K562 (cell line): ENCODE data around the gene HOXD1. TPM values are rescaled to one million over a fixed set of nuclear protein-coding genes. Genes with fewer than 3 reads are reported as not detected.

Source experiments
- ATAC-seq: fragments of 200-7000 bp; cut with Tn5 transposase; 3 replicates; pipeline ENCODE4 v1.9.1; 2020; ENCODE audit warnings: moderate library complexity
- BruUV-seq: library from RNA; stranded (reverse); fragments of 400-500 nt; replicated peaks from 2 replicates; lab custom pipeline; 2021; lab: Mats Ljungman, UMichigan
- CTCF ChIA-PET: fragments of 300-600 bp; formaldehyde crosslinking; extraction: SDS; loops from one replicate; lab custom pipeline; 2021; ENCODE audit warnings: low intra/inter-chr PET ratio; lab: Yijun Ruan, JAX
- POLR2A ChIA-PET: fragments of 300-600, 350-650 bp; sonication (Branson Sonifier 250); formaldehyde crosslinking; extraction: SDS; loops from one replicate; lab custom pipeline; 2021; ENCODE audit warnings: antibody characterized with exemption, inconsistent platforms; lab: Yijun Ruan, JAX
- DNase-seq, 4 experiments: peaks; one replicate each; pipeline versions ENCODE4 v3.0.0 to v3.0.0-alpha.2; 2011 to 2018; ENCODE audit warnings: low spot score in 3 of 4, mixed read lengths in 3 of 4; ENCODE audit errors: extremely low read depth in 1 of 4
- FAIRE-seq: peaks from 2 replicates; lab custom pipeline; 2011; peaks lifted over from hg19 to GRCh38; lab: Jason Lieb, UNC
- H2AFZ ChIP-seq: 2 replicates; pipeline ENCODE4 v1.6.0; 2011; ENCODE audit warnings: low read depth, low read length, control low read depth, inconsistent platforms
- H3K27ac ChIP-seq: fragments of 200-600 bp; 3 replicates; pipeline ENCODE4 v1.8.0; 2011; ENCODE audit warnings: low read depth, mild to moderate bottlenecking, control low read depth, inconsistent platforms, low read length, moderate library complexity, mixed read lengths; ENCODE audit errors: extremely low read depth
- H3K27me3 ChIP-seq, 2 experiments: fragments of 300-600 bp in 1 of 2; 2 replicates in 1 of 2; 3 replicates in 1 of 2; pipeline versions ENCODE4 v1.6.0 to v1.8.0; 2011; ENCODE audit warnings: inconsistent platforms in 2 of 2, low read length in 2 of 2, mild to moderate bottlenecking in 1 of 2, mixed read lengths in 1 of 2, moderate library complexity in 1 of 2; ENCODE audit not compliant: control insufficient read depth in 2 of 2, insufficient read depth in 2 of 2
- H3K36me3 ChIP-seq: fragments of 300-600 bp; 3 replicates; pipeline ENCODE4 v1.8.0; 2011; ENCODE audit warnings: mild to moderate bottlenecking, low read length, inconsistent platforms; ENCODE audit not compliant: control insufficient read depth, insufficient read depth
- H3K4me1 ChIP-seq, 2 experiments: fragments of 200-600 bp in 1 of 2; replicated peaks in 1 of 2; 2 replicates in 1 of 2; 3 replicates in 1 of 2; pipeline versions ENCODE4 v1.5.1 to v1.8.0; 2011; ENCODE audit warnings: inconsistent platforms in 2 of 2, low read length in 2 of 2, mild to moderate bottlenecking in 1 of 2, mixed read lengths in 1 of 2, moderate library complexity in 1 of 2; ENCODE audit not compliant: control insufficient read depth in 2 of 2, insufficient read depth in 2 of 2
- H3K4me2 ChIP-seq: 2 replicates; pipeline ENCODE4 v1.6.1; 2011; ENCODE audit warnings: low read length, control low read depth, inconsistent platforms, mixed read lengths; ENCODE audit not compliant: insufficient read depth
- H3K4me3 ChIP-seq: fragments of 200-600 bp; sonication (generic), shearing (Covaris generic); 2 replicates; pipeline ENCODE4 v1.5.1; 2016; ENCODE audit warnings: control low read depth, inconsistent platforms
- H3K79me2 ChIP-seq: fragments of 200-600 bp; 3 replicates; pipeline ENCODE4 v1.8.0; 2011; ENCODE audit warnings: low read length, inconsistent platforms; ENCODE audit not compliant: control insufficient read depth, insufficient read depth
- H3K9ac ChIP-seq, 2 experiments: 2 replicates each; pipeline versions ENCODE4 v1.6.0 to v1.6.1; 2011; ENCODE audit warnings: low read depth in 2 of 2, low read length in 2 of 2, control low read depth in 1 of 2, inconsistent platforms in 1 of 2, mild to moderate bottlenecking in 1 of 2, mixed read lengths in 1 of 2; ENCODE audit not compliant: insufficient read depth in 1 of 2
- H3K9me1 ChIP-seq: one replicate; pipeline ENCODE4 v1.6.0; 2011; ENCODE audit warnings: inconsistent platforms, mild to moderate bottlenecking, low read length, moderate library complexity; ENCODE audit not compliant: control insufficient read depth, insufficient read depth
- H3K9me3 ChIP-seq: replicated peaks from 2 replicates; pipeline ENCODE4 v1.5.1; 2011; ENCODE audit warnings: low read depth, low read length, inconsistent platforms; ENCODE audit not compliant: control insufficient read depth, insufficient read depth
- H4K20me1 ChIP-seq: replicated peaks from 2 replicates; pipeline ENCODE4 v1.6.1; 2011; ENCODE audit warnings: low read length, inconsistent platforms, mixed read lengths; ENCODE audit not compliant: control insufficient read depth, insufficient read depth
- ELF4 ChIP-seq: fragments of 450-650 bp; formaldehyde crosslinking; IDR thresholded peaks from 2 replicates; pipeline ENCODE4 v1.4.0; 2022; ENCODE audit warnings: missing genetic modification characterization
- EP300 ChIP-seq: IDR thresholded peaks from 2 replicates; pipeline ENCODE4 v1.6.1; 2012; ENCODE audit warnings: low read length, improper control_type of control experiment
- HDAC3 ChIP-seq: fragments of 450-650 bp; IDR thresholded peaks from 2 replicates; pipeline ENCODE4 v1.6.1; 2018; ENCODE audit warnings: borderline replicate concordance, mild to moderate bottlenecking, moderate library complexity; ENCODE audit not compliant: partially characterized antibody
- HDGF ChIP-seq: fragments of 450-650 bp; IDR thresholded peaks from 2 replicates; pipeline ENCODE4 v1.6.1; 2016
- HNRNPH1 ChIP-seq: fragments of 200-400 bp; formaldehyde crosslinking; optimal IDR thresholded peaks from 2 replicates; pipeline ENCODE3; 2017; ENCODE audit warnings: low read depth, mild to moderate bottlenecking, low read length, moderate library complexity
- MIER1 ChIP-seq: fragments of 450-650 bp; IDR thresholded peaks from 2 replicates; pipeline ENCODE4 v1.6.1; 2016; ENCODE audit warnings: antibody characterized with exemption, mild to moderate bottlenecking, low read depth
- WGBS: fragments of 100-300 bp; shearing (Covaris generic); methylation state at CpG from one replicate; pipeline ENCODE4 v1.1.6; 2016; ENCODE audit warnings: low coverage, mixed read lengths; ENCODE audit not compliant: insufficient coverage; ENCODE audit errors: missing lambda C conversion rate; 5-methylcytosine and 5-hydroxymethylcytosine counted together
- in situ Hi-C: fragments of 300-500 bp; cut with MboI; formaldehyde crosslinking; loops from 4 replicates; pipeline ENCODE4 v1.15.0; 2018; ENCODE audit warnings: inconsistent platforms, mixed read lengths
- intact Hi-C: fragments of 100-400 bp; cut with micrococcal nuclease; formaldehyde crosslinking; loops from 2 replicates; pipeline ENCODE4 v1.14.2; 2022
- polyA plus RNA-seq, 8 experiments: library from polyadenylated mRNA; depleted of rRNA in 4 of 8; stranded (reverse) in 5 of 8; unstranded in 3 of 8; fragments of >200 nt; fragmentation: Nextera tagmentation in 2 of 8; fragmentation: Illumina TruSeq in 1 of 8; extraction: Ambion mirVana in 2 of 8; extraction: Trizol in 1 of 8; gene quantifications; 2 replicates each; pipeline versions ENCODE4 v1.2.1 to v1.2.3, GENCODE V29; 2011 to 2014; ENCODE audit warnings: inconsistent platforms in 1 of 8, missing spikeins in 1 of 8
- total RNA-seq, 7 experiments: library from RNA; depleted of rRNA in 6 of 7; stranded (reverse); fragments of >200 nt in 6 of 7; fragmentation: Illumina TruSeq in 2 of 7; extraction: Trizol in 2 of 7; gene quantifications; 2 replicates each; pipeline versions ENCODE4 v1.2.1 to v1.2.3, GENCODE V29; 2011 to 2021; ENCODE audit warnings: low replicate concordance in 1 of 7
- TF ChIP-seq, protein P1 (sequence below): fragments of 450-650 bp; IDR thresholded peaks from 2 replicates; pipeline ENCODE4 v1.6.1; 2016
- TF ChIP-seq, protein P2 (sequence below): fragments of 250-450 bp; sonication (Bioruptor Pico); IDR thresholded peaks from 2 replicates; pipeline ENCODE4 v1.4.0; 2020; ENCODE audit warnings: mild to moderate bottlenecking, moderate library complexity, borderline replicate concordance

Gene HOXD1
- total and polyA plus RNA-seq, 9 of the 15 experiments (the other 6 are each of a cell fraction or from before 2014, with no cell fraction given): not detected

DNA sequence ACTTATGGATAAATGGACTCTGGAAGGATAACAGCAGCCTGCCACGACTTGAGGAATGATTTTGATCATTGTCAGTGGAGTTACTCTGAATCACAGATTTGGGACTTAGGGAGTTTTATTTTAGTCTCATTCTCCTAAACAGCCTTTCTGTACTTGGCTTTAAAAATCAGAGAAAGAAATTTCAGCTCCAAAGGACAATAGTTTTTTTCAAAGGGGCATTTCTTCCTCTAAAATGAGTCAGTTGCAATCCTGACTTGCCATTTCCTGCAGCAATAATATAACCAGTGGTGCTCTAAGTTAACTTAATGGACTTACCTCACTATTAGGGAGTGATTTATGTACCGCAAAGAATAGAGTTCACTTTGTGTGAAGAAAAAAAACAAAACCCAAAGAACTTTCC is 45.7 kb downstream of the HOXD1 start:
- Histone ChIP-seq H3K79me2 (no peaks in the 10 kb centered on the region), H3K9ac (no peak overlapping the region)
- FAIRE-seq: no peak
- 9% methylated on average over 2 of the region's 2 CpGs for WGBS
- TF ChIP-seq, protein P1, sequence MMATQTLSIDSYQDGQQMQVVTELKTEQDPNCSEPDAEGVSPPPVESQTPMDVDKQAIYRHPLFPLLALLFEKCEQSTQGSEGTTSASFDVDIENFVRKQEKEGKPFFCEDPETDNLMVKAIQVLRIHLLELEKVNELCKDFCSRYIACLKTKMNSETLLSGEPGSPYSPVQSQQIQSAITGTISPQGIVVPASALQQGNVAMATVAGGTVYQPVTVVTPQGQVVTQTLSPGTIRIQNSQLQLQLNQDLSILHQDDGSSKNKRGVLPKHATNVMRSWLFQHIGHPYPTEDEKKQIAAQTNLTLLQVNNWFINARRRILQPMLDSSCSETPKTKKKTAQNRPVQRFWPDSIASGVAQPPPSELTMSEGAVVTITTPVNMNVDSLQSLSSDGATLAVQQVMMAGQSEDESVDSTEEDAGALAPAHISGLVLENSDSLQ: no peak
- TF ChIP-seq MIER1: no peak
- no peak for TF ChIP-seq HDAC3
- no peak for TF ChIP-seq HDGF
- TF ChIP-seq, protein P2, sequence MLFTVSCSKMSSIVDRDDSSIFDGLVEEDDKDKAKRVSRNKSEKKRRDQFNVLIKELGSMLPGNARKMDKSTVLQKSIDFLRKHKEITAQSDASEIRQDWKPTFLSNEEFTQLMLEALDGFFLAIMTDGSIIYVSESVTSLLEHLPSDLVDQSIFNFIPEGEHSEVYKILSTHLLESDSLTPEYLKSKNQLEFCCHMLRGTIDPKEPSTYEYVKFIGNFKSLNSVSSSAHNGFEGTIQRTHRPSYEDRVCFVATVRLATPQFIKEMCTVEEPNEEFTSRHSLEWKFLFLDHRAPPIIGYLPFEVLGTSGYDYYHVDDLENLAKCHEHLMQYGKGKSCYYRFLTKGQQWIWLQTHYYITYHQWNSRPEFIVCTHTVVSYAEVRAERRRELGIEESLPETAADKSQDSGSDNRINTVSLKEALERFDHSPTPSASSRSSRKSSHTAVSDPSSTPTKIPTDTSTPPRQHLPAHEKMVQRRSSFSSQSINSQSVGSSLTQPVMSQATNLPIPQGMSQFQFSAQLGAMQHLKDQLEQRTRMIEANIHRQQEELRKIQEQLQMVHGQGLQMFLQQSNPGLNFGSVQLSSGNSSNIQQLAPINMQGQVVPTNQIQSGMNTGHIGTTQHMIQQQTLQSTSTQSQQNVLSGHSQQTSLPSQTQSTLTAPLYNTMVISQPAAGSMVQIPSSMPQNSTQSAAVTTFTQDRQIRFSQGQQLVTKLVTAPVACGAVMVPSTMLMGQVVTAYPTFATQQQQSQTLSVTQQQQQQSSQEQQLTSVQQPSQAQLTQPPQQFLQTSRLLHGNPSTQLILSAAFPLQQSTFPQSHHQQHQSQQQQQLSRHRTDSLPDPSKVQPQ (CRISPR knock-in tag): no peak
- no peak for TF ChIP-seq HNRNPH1
- no peak for TF ChIP-seq ELF4 (CRISPR knock-in tag)
- no peak for TF ChIP-seq EP300
- TF ChIP-seq, all 486 proteins: peak for 0
- Histone ChIP-seq H4K20me1 (no peaks in the 10 kb centered on the region), H3K27me3 (peaks cover 0 to 11% of the 10 kb centered on the region in 2 experiments), H3K9me3 (no peaks in the 10 kb centered on the region), H3K4me2 (no peak overlapping the region), H3K36me3 (no peaks in the 10 kb centered on the region), H3K4me3 (no peak overlapping the region), H3K27ac (no peak overlapping the region), H3K9me1 (no peaks in the 10 kb centered on the region), H2AFZ (no peak overlapping the region), H3K4me1 (no peaks in the 10 kb centered on the region; a peak in 1 of 5 replicates)
- in situ Hi-C loops: no loop called here
- DNase-seq (no peak), ATAC-seq (no peak)
- ChIA-PET POLR2A (interaction anchor here (0.8 kb wide), 1 partner anchor 8 kb away, joined by 4 read pairs; no protein-coding TSS in a partner anchor), CTCF (no interaction called here)
- no TSS peak for BruUV-seq
- intact Hi-C loops: no loop called here
